ENCODE data around the gene ANAPC2. TPM values are rescaled to one million over a fixed set of nuclear protein-coding genes. Genes with fewer than 3 reads are reported as not detected.

ANAPC2 gene

DNA sequence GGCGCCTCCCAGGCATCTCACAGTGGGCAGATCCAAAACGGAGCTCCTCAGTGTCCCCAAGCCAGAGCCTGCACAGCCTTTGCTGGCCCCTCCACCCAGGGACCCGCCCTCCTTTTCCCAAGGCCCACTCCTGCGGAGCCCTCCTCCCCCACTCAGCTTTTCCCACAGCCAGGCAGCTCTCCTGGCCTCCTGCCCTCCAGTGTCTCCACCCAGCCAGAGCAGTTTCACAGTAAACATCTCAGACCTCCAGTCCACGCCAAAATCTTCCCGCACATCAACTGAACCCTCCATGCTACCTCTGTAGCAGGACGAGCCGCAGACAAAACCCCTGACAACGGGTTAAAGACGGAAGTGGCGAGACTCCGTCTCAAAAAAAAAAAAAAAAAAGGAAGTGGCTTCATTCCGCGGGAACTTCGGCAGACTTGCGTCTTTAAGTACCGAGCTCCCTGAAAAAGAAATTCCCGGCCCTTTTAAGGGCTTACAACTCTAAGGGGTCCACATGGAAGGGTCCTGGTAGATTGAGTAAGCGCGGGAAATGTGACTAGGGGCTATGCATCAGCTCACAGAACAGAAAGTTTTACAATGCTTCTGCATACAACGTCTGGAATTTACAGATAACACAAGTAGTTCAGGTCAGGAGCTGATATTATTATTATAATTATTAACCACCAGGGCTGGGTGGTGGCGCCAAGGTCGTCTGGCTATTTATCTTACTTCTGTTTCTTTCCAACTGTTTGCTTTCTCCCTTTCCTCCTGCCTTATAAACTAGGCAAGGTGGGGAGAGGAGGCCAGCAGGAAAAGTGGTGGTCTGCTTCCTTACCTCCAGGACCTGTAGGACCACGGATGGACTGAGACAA, 60.8 kb downstream of the ANAPC2 start:
- no peak overlapping the region for H3K18ac ChIP-seq (ENCODE audit: low read length)
- H2BK5ac ChIP-seq (ENCODE audit: low read length): no peak overlapping the region
- no peak for DNase-seq
- H3K23ac ChIP-seq (ENCODE audit: low read length): no peak overlapping the region
- H2BK120ac ChIP-seq (ENCODE audit: low read depth, low read length): no peak overlapping the region
- no peak overlapping the region for H3K56ac ChIP-seq (ENCODE audit: low read length)
- H3K27me3 ChIP-seq (ENCODE audit: insufficient read depth, low read length, poor library complexity): no peaks in the 10 kb centered on the region
- no CpG with 5 or more reads among the region's 24 CpGs for WGBS (ENCODE audit: extremely low coverage, insufficient coverage, low lambda C conversion rate)
- H3K79me2 ChIP-seq (ENCODE audit: control insufficient read depth, insufficient read depth, low read length): no peaks in the 10 kb centered on the region
- H3K4me2 ChIP-seq (ENCODE audit: low read length): no peak overlapping the region
- peaks cover 3% of the 10 kb centered on the region for H3K79me1 ChIP-seq (ENCODE audit: low read length)
- no peaks in the 10 kb centered on the region for H3K36me3 ChIP-seq (ENCODE audit: control insufficient read depth, insufficient read depth, low read length)
- no peak overlapping the region for H3K4me3 ChIP-seq (ENCODE audit: low read length)
- H3K4ac ChIP-seq (ENCODE audit: low read depth, low read length): no peak overlapping the region
- no peak overlapping the region for H2BK15ac ChIP-seq (replicated peaks; ENCODE audit: low read depth)
- no peak overlapping the region for H4K5ac ChIP-seq (ENCODE audit: low read length)
- H3K4me1 ChIP-seq (ENCODE audit: control insufficient read depth, low read depth, low read length): no peaks in the 10 kb centered on the region
- H4K8ac ChIP-seq (ENCODE audit: low read depth, low read length): no peak overlapping the region
- H2AK5ac ChIP-seq (ENCODE audit: low read length): no peak overlapping the region
- H3K9ac ChIP-seq (ENCODE audit: low read length): no peak overlapping the region
- H3K27ac ChIP-seq (ENCODE audit: low read depth, low read length): no peak overlapping the region

DNA sequence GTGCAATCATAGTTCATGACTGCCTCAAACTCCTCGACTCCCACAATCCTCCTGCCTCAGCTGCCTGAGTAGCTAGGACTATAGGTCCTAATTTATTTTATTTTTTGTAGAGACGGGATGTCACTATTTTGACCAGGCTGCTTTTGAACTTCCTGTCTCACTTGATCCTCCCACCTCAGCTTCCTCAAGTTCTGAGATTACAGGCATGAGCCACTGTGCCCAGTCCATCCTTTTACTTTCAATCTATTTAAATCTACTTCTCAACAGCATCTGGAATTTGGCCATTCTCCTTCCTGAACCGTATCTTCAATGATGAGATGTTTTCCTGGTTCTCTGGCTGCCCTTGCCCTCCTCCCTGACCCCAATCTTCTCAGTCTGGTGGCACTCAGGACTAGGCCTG, 61.6 kb downstream of the ANAPC2 start:
- DNase-seq: no peak
- no CpG with 5 or more reads among the region's 3 CpGs for WGBS (ENCODE audit: extremely low coverage, insufficient coverage, low lambda C conversion rate)
- Histone ChIP-seq H3K4ac (ENCODE audit: low read depth, low read length) (no peak overlapping the region), H3K79me2 (ENCODE audit: control insufficient read depth, insufficient read depth, low read length) (no peaks in the 10 kb centered on the region), H2BK120ac (ENCODE audit: low read depth, low read length) (no peak overlapping the region), H3K9ac (ENCODE audit: low read length) (no peak overlapping the region), H3K4me1 (ENCODE audit: control insufficient read depth, low read depth, low read length) (no peaks in the 10 kb centered on the region), H3K4me3 (ENCODE audit: low read length) (no peak overlapping the region), H3K79me1 (ENCODE audit: low read length) (peaks cover 3% of the 10 kb centered on the region), H4K5ac (ENCODE audit: low read length) (no peak overlapping the region), H3K18ac (ENCODE audit: low read length) (no peak overlapping the region), H3K4me2 (ENCODE audit: low read length) (no peak overlapping the region), H3K27me3 (ENCODE audit: insufficient read depth, low read length, poor library complexity) (no peaks in the 10 kb centered on the region), H2BK15ac (replicated peaks; ENCODE audit: low read depth) (no peak overlapping the region), H3K27ac (ENCODE audit: low read depth, low read length) (no peak overlapping the region), H3K56ac (ENCODE audit: low read length) (no peak overlapping the region), H2AK5ac (ENCODE audit: low read length) (no peak overlapping the region), H3K36me3 (ENCODE audit: control insufficient read depth, insufficient read depth, low read length) (no peaks in the 10 kb centered on the region), H3K23ac (ENCODE audit: low read length) (no peak overlapping the region), H2BK5ac (ENCODE audit: low read length) (no peak overlapping the region), H4K8ac (ENCODE audit: low read depth, low read length) (no peak overlapping the region)

Small RNA genes lying within 50 kb of the gene (small RNA-seq; reads per million reads assigned to genes)
- gene MIR3621 (ENCODE audit: insufficient read depth): not detected
